BLaER1 (cell line): ENCODE results near the gene SFT2D3.

ENCODE experiments used
- H3K27ac ChIP-seq: shearing (Covaris generic); formaldehyde crosslinking; 2 replicates; pipeline ENCODE4 v1.8.1; 2022
- H3K27me3 ChIP-seq: shearing (Covaris generic); formaldehyde crosslinking; 2 replicates; pipeline ENCODE4 v1.8.1; 2022
- H3K36me3 ChIP-seq: shearing (Covaris generic); formaldehyde crosslinking; 2 replicates; pipeline ENCODE4 v1.8.1; 2022
- H3K4me1 ChIP-seq: shearing (Covaris generic); formaldehyde crosslinking; 2 replicates; pipeline ENCODE4 v1.8.1; 2022
- H3K4me2 ChIP-seq: shearing (Covaris generic); formaldehyde crosslinking; 2 replicates; pipeline ENCODE4 v1.8.1; 2022
- H3K4me3 ChIP-seq: shearing (Covaris generic); formaldehyde crosslinking; 2 replicates; pipeline ENCODE4 v1.8.1; 2022
- H3K9ac ChIP-seq: shearing (Covaris generic); formaldehyde crosslinking; 2 replicates; pipeline ENCODE4 v1.8.1; 2022
- H3K9me3 ChIP-seq: shearing (Covaris generic); formaldehyde crosslinking; 2 replicates; pipeline ENCODE4 v1.8.1; 2022
- H4K20me1 ChIP-seq: shearing (Covaris generic); formaldehyde crosslinking; 2 replicates; pipeline ENCODE4 v1.8.1; 2022
- Cebpa-rat ChIP-seq: shearing (Covaris generic); IDR thresholded peaks from 2 replicates; pipeline ENCODE4 v1.8.1; 2022

The SFT2D3 gene

GRCh38 chr2:127673291-127674069 lies 27.8 kb upstream of the SFT2D3 start:
- Histone ChIP-seq H3K4me1 (peaks cover 30% of the 10 kb centered on the region), H3K9me3 (no peaks in the 10 kb centered on the region), H3K27me3 (peaks cover 58% of the 10 kb centered on the region), H4K20me1 (peaks cover 52% of the 10 kb centered on the region), H3K36me3 (no peaks in the 10 kb centered on the region), H3K27ac (no peak overlapping the region), H3K4me3 (no peak overlapping the region), H3K4me2 (peak overlapping the region; percentile 96), H3K9ac (no peak overlapping the region)
- TF ChIP-seq Cebpa-rat, result no peak

GRCh38 chr2:127674241-127675209 lies 26.8 kb upstream of the SFT2D3 start:
- Histone ChIP-seq H3K4me2 (peak overlapping the region; percentile 96), H3K9ac (peak overlapping the region; percentile 55; the same call in 1 of the 2 replicates), H3K9me3 (no peaks in the 10 kb centered on the region), H3K27me3 (peaks cover 65% of the 10 kb centered on the region), H3K4me3 (peak overlapping the region; percentile 66), H3K27ac (no peak overlapping the region), H3K4me1 (peaks cover 40% of the 10 kb centered on the region), H4K20me1 (peaks cover 52% of the 10 kb centered on the region), H3K36me3 (no peaks in the 10 kb centered on the region)
- no peak for TF ChIP-seq Cebpa-rat

- peaks cover 51% of the 10 kb centered on the region for H3K4me1 ChIP-seq
- no peaks in the 10 kb centered on the region for H3K9me3 ChIP-seq
- H3K27me3 ChIP-seq, result peaks cover 65% of the 10 kb centered on the region
- peak within 1 kb of the TSS; percentile 96 for H3K4me2 ChIP-seq
- H3K9ac ChIP-seq, result peak within 1 kb of the TSS; percentile 55; the same call in 1 of the 2 replicates
- H3K36me3 ChIP-seq, result no peaks in the 10 kb centered on the region
- no peak within 1 kb of the TSS for H3K27ac ChIP-seq
- H4K20me1 ChIP-seq, result peaks cover 52% of the 10 kb centered on the region
- TF ChIP-seq Cebpa-rat, result no peak
- H3K4me3 ChIP-seq, result peak within 1 kb of the TSS; percentile 66
Measured at GRCh38 chr2:127675331-127676261, 25.7 kb upstream of the SFT2D3 start, which contains the start of gene LIMS2. TSS of gene LIMS2 (minus strand) at chr2:127675530. CDS start at chr2:127675024, 506 bp downstream.

GRCh38 chr2:127676906-127677305 lies 24.4 kb upstream of the SFT2D3 start:
- H3K4me3 ChIP-seq, result no peak overlapping the region
- H3K27ac ChIP-seq, result no peak overlapping the region
- TF ChIP-seq Cebpa-rat, result no peak
- peaks cover 64% of the 10 kb centered on the region for H3K4me1 ChIP-seq
- no peaks in the 10 kb centered on the region for H3K9me3 ChIP-seq
- H3K9ac ChIP-seq, result no peak overlapping the region
- H4K20me1 ChIP-seq, result peaks cover 48% of the 10 kb centered on the region
- no peaks in the 10 kb centered on the region for H3K36me3 ChIP-seq
- H3K27me3 ChIP-seq, result peaks cover 65% of the 10 kb centered on the region
- H3K4me2 ChIP-seq, result no peak overlapping the region

GRCh38 chr2:127678531-127678930 lies 22.8 kb upstream of the SFT2D3 start:
- Histone ChIP-seq H3K27me3 (peaks cover 55% of the 10 kb centered on the region), H3K4me2 (peak overlapping the region; percentile 97), H4K20me1 (peaks cover 34% of the 10 kb centered on the region), H3K9me3 (no peaks in the 10 kb centered on the region), H3K27ac (no peak overlapping the region), H3K4me3 (no peak overlapping the region), H3K36me3 (no peaks in the 10 kb centered on the region), H3K4me1 (peaks cover 76% of the 10 kb centered on the region), H3K9ac (no peak overlapping the region)
- no peak for TF ChIP-seq Cebpa-rat

- peaks cover 50% of the 10 kb centered on the region for H3K27me3 ChIP-seq
- peaks cover 29% of the 10 kb centered on the region for H4K20me1 ChIP-seq
- H3K27ac ChIP-seq, result peak overlapping the region; percentile 87; the same call in 1 of the 2 replicates
- H3K9me3 ChIP-seq, result no peaks in the 10 kb centered on the region
- no peaks in the 10 kb centered on the region for H3K36me3 ChIP-seq
- H3K4me2 ChIP-seq, result peak overlapping the region; percentile 97
- no peak overlapping the region for H3K9ac ChIP-seq
- peaks cover 76% of the 10 kb centered on the region for H3K4me1 ChIP-seq
- TF ChIP-seq Cebpa-rat, result no peak
- no peak overlapping the region for H3K4me3 ChIP-seq
Measured at GRCh38 chr2:127678991-127679390, 22.3 kb upstream of the SFT2D3 start.

GRCh38 chr2:127679680-127680361 lies 21.5 kb upstream of the SFT2D3 start:
- H3K4me3 ChIP-seq, result peak overlapping the region; percentile 59; the same call in 1 of the 2 replicates
- peaks cover 21% of the 10 kb centered on the region for H4K20me1 ChIP-seq
- peak; percentile 71; the same call in 1 of the 2 replicates for TF ChIP-seq Cebpa-rat
- H3K9me3 ChIP-seq, result no peaks in the 10 kb centered on the region
- peak overlapping the region; percentile 97 for H3K4me2 ChIP-seq
- peak overlapping the region; percentile 74 for H3K9ac ChIP-seq
- peaks cover 69% of the 10 kb centered on the region for H3K4me1 ChIP-seq
- no peaks in the 10 kb centered on the region for H3K36me3 ChIP-seq
- H3K27me3 ChIP-seq, result peaks cover 42% of the 10 kb centered on the region
- peak overlapping the region; percentile 87 for H3K27ac ChIP-seq

- peak overlapping the region; percentile 97 for H3K4me2 ChIP-seq
- H3K4me3 ChIP-seq, result peak overlapping the region; percentile 59
- no peaks in the 10 kb centered on the region for H3K36me3 ChIP-seq
- peak overlapping the region; percentile 87 for H3K27ac ChIP-seq
- H4K20me1 ChIP-seq, result peaks cover 17% of the 10 kb centered on the region
- H3K4me1 ChIP-seq, result peaks cover 64% of the 10 kb centered on the region
- H3K9me3 ChIP-seq, result no peaks in the 10 kb centered on the region
- peaks cover 34% of the 10 kb centered on the region for H3K27me3 ChIP-seq
- TF ChIP-seq Cebpa-rat, result no peak
- H3K9ac ChIP-seq, result peak overlapping the region; percentile 74
Measured at GRCh38 chr2:127680706-127681287, 20.5 kb upstream of the SFT2D3 start.
